ENCODE measurements around the gene FHIT. TPM values are rescaled to one million over a fixed set of nuclear protein-coding genes. Genes with fewer than 3 reads are reported as not detected.
A peak's percentile ranks its signal among the peaks of the same experiment; 100 is the strongest.

Gene FHIT
- total and polyA plus RNA-seq, 4 donors, result 2.1 to 14.7 (median 6.6) TPM

- TF ChIP-seq CTCF (IDR thresholded peaks at IDR 0.05; ENCODE audit: low read depth, low read length, missing input control) (no peak), RXRA (IDR thresholded peaks at IDR 0.05) (no peak), TAF1 (conservative IDR thresholded peaks at IDR 0.05) (no peak), MAX (IDR thresholded peaks at IDR 0.05) (no peak), SP1 (IDR thresholded peaks at IDR 0.05) (no peak)
Observed at GRCh38 chr3:60307562-60308199, 943.6 kb downstream of the FHIT start (continued).

GRCh38 chr3:60304112-60304511, 947.1 kb downstream of the FHIT start:
- Histone ChIP-seq H3K9ac (ENCODE audit: low read depth in 1 of 2, low read length in 2 of 2) (no peak overlapping the region), H3K9me3 (ENCODE audit: control insufficient read depth in 4 of 4, low read length in 3 of 4) (no peaks in the 10 kb centered on the region), H3K4me3 (ENCODE audit: low read depth in 1 of 3, low read length in 3 of 3) (no peak overlapping the region), H3K27me3 (ENCODE audit: control insufficient read depth in 4 of 4, insufficient read depth in 4 of 4, low read length in 3 of 4) (no peaks in the 10 kb centered on the region), H3K36me3 (ENCODE audit: control insufficient read depth in 4 of 4, insufficient read depth in 3 of 4, low read depth in 1 of 4, low read length in 3 of 4) (no peaks in the 10 kb centered on the region), H3K27ac (ENCODE audit: low read depth in 1 of 2, low read length in 2 of 2) (no peak overlapping the region), H3K4me1 (ENCODE audit: control insufficient read depth in 4 of 4, insufficient read depth in 4 of 4, low read length in 3 of 4) (peaks cover 0 to 12% (median 0%) of the 10 kb centered on the region in 4 donors)
- TF ChIP-seq CTCF (IDR thresholded peaks at IDR 0.05; ENCODE audit: low read depth, low read length, missing input control), result no peak
- TF ChIP-seq YY1 (IDR thresholded peaks at IDR 0.05), result no peak
- no peak for TF ChIP-seq JUND (IDR thresholded peaks at IDR 0.05)
- TF ChIP-seq EGR1 (IDR thresholded peaks at IDR 0.05; ENCODE audit: low read depth in 2 of 2), result no peak
- TF ChIP-seq NR2F2 (IDR thresholded peaks at IDR 0.05), result no peak
- TF ChIP-seq ZBTB33 (IDR thresholded peaks at IDR 0.05), result no peak
- peak; percentile 28 for TF ChIP-seq SP1 (IDR thresholded peaks at IDR 0.05)
- no peak for TF ChIP-seq HNF4G (IDR thresholded peaks at IDR 0.05)
- TF ChIP-seq MAX (IDR thresholded peaks at IDR 0.05), result no peak
- no peak for TF ChIP-seq REST (IDR thresholded peaks at IDR 0.05)
- no peak for TF ChIP-seq FOXA2 (IDR thresholded peaks at IDR 0.05)
- TF ChIP-seq RXRA (IDR thresholded peaks at IDR 0.05), result peak in 1 of 2 donors; percentile 48
- TF ChIP-seq RAD21 (IDR thresholded peaks at IDR 0.05), result no peak
- TF ChIP-seq TAF1 (conservative IDR thresholded peaks at IDR 0.05), result no peak
- TF ChIP-seq GABPA (IDR thresholded peaks at IDR 0.05 in 1 of 2, conservative IDR thresholded peaks at IDR 0.05 in 1 of 2), result no peak
- TF ChIP-seq HNF4A (conservative IDR thresholded peaks at IDR 0.05), result peak in 1 of 2 donors; percentile 26
- no peak for TF ChIP-seq FOXA1 (IDR thresholded peaks at IDR 0.05)
- no peak for DNase-seq (ENCODE audit: low spot score)

All from liver (tissue), 9 donors.